NCI-H1930 (cell line): Measurements from ENCODE around the gene ABRACL.
"Not testable (repeated sequence)": the region's sequence is repeated elsewhere in the genome, so short reads cannot be mapped to it uniquely, and the experiment has no call there.

ENCODE experiments used
- DNase-seq, 2 experiments: peaks; one replicate each; lab custom pipeline; 2025; lab: John Stamatoyannopoulos, UW

Gene ABRACL

DNA sequence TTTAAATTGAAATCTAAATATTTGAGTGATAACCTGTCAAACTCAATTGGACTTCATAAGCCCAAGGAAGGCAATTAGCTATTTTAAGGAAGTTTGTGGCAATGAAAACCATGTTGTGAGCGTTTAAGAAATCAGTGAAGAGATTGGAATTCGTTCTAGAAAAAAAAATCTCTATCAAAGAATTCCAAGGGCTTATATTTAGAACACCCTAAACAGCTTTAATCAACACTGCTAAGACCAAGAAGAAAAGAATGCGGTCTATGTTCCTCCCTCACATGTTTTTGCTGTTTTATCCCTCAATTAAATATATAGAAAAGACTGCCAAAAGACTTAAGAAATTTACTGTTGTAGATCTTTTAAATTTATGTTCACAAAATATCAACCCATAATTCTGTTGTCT lies 16.6 kb upstream of the ABRACL start:
- no peak for DNase-seq

GRCh38 chr6:139013185-139013800 lies 15.3 kb upstream of the ABRACL start:
- DNase-seq: no peak

GRCh38 chr6:139014945-139015344 lies 13.6 kb upstream of the ABRACL start:
- DNase-seq: no peak

DNA sequence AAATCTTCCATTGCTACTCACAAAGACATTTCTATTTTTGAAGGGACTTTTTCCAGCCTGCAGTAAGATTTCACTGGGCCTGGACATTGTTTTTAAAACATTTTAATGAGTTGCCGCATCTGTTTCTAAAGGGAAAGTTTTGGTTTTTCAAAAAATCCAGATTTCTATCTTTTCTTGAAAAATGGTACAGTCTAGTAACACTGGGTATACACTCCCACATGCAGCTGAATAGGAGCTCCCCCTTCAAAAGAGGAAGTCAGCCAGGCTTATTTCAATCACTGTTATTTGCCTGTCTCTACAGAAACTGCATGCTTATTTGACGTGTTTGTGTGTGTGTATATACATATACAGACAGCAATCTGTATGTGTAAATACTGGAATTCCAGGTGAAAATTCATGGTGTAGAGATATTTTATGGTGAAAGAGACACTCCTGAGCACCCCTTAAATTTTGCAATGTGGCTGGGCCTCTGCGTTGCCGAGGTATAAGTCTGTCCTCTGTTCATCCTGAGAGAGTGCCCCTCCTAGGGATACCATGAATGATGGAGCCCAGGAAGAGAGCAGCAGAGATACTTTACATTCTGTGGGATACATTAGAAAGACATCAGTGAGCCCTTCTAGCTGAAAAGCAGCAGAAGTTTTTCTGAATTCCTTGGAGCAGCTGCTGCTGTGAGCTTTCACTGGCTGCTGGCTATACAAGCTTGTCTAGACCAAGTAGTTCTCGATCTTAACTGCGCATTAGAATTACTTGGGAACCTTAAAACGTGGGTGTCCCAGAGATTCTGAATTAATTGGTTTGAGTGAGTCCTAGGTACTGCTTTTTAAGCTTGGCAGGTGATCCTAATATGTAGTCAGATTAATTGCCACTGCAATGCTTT lies 12.0 kb upstream of the ABRACL start:
- no peak for DNase-seq

DNA sequence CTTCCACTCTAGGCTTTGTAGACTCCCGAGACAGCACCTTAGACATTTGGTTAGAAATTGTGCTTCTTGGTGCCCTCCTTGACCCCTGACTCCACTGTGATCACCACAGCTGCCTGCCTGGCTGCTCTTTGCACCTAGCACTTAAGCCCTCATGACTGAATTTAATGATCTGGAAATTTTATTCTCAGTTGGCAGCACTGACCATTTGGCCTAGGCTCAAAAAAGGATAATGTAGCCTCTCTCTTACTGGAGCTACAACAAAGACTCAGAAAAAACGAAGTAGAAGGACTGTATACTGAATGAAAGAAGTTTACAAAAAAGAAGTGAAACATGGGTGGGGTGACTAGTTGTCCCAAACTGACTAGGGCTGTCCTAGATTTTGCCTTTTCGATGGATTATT lies 11.3 kb upstream of the ABRACL start:
- no peak for DNase-seq

DNA sequence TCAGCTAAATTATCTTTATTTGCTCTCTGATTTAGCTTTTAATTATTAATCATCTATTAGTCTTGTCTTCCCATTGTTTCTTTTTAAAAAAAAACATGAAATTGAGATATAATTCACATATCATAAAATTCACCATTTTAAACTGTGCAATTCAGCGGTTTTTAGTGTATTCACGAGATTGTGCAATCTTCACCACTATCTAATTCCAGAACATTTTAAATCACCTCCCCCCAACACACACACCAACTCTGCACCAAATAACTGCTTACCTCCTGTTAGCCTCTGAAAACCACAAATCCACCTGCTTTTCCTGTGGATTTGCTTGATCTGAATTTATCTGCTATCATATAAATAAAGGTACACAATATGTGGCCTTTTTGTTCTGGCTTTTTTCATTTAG lies 8.8 kb upstream of the ABRACL start:
- no peak for DNase-seq

- DNase-seq: no peak
Observed at GRCh38 chr6:139020689-139021088, 7.9 kb upstream of the ABRACL start.

GRCh38 chr6:139025416-139025815 lies 3.1 kb upstream of the ABRACL start:
- not testable (repeated sequence) for DNase-seq

DNA sequence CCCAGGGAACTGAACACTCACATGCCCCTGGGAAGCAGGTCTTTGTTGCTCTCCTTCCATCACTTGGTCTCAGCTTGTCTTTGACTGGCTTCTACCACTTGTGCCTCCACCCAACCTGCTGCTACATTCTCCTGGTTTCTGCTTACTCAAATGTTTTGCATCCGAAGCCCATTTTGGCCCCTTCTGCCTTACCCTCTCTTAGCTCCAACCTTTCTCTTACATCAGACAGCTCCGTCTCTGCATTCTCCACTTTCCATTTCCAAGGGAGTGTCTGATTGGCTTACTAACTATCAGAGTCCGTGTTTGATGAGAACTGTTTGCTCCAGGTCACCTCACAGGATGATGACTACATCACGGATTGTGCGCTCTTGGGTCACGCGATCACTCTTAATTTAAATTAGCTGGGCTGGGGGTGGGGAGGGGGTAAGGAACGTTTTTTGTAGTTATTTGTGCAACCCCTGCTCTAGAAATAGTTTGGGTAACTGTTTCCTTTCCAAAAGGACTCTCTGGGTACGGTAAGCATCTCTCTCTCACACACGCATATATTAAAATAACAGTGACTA lies 844 bp upstream of the ABRACL start:
- DNase-seq: peak; percentile 27 to 50

DNA sequence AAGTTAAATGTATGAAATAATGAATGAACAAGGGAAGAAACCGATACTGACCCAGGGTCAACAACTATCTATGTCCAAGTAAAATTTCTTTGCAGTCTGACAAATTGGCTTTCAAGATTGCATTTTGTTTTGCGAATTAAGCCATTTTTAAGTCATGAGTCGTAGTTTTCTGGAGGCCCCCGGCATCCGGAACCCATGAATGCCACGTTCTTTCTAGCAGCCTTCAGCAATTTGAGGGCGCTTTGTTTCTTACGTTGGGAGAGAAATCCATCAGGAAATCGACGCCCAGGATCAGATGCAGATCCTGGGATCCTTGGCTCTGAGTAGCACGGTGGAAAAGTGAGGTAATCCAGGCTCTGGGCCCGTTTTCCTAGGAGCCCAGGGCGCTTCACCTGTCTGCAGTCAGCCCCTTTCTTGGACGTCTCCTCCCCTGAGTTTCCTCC lies 309 bp upstream of the ABRACL start:
- DNase-seq: peak in 1 of 2 experiments; percentile 31

DNA sequence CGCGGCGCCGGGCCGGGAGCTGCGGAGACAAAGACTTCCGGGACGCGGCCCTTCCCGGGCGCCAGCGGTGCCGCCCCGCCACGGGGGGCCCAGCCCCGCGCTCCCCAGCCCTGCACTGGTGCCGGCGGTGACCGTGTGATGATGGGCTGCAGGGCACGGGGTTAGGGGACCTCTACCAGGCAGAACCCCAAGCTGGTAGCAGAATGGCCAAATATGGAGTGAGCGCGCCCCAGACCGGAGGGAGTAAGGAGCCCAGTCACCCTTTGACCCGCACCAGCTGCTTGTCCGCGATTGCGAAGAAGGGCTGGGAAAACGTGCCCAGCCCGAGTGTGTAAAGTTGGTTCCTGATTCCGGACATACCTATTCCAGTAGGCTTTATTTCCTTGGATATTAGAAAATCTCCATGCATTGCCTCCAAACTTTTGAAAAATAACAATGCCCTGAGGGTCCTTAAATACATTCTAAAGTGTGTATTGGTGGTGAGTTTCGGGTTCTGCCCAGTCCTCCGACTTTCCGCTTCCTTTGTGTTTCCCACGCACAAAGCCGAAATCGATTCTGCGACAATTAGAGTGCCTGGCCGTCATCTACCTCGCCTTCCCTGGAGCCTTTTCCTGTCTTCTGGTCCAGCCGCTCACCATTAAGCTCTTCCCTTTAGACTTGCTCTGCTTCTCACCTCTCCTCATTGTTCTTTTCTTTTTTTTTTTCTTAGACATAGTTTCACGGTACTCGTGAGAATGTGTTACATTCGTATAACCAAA lies 1.1 kb downstream of the ABRACL start:
- DNase-seq: peak in 1 of 2 experiments; percentile 14

DNA sequence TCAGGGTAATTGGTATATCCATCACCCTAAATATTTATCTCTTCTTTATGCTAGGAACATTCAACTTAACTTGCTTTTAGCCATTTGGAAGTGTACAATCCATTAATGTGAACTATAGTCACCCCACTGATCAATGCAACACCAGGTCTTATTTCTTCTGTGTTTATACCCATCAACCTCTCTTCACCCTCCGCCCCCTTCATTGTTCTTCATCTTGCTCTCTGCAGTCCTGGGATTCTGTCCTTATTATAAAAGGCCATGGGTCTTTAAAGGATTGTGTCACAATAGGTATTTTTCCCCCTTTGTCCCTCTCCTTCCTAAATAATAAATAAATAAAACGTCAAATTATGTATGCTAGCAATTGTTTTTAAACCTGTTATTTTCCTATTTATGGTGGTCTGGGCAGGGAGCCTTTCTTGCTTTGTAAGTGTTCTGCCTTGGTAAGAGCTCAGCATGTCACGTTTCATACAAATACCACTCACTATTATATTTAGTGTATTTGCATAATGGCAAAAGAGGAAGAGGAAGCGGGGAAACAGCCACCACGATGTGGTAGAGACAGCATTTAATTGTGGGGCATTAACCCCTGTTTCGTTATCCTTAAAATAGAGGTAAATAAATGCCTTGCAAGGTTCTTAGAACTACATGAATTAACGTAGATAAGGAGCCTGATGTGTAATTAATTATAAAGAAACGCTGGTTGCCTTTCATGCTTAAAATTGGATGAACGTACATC lies 1.9 kb downstream of the ABRACL start:
- DNase-seq: no peak

DNA sequence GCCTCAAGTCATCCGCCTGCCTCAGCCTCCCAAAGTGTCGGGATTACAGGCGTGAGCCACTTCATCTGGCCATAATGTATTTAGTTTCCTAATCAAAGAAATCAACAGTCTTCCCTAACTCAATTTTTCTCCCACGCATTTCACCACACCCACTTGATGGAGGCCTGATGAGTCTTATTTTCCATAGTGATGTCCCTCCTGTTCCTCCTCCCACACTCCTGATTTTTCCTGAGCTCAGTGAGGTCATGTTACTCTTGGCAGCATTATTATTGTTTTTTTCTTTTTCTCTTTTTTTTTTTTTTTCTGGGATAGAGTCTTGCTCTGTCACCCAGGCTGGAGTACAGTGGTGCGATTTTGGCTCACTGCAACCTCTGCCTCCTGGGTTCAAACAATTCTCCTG lies 8.9 kb downstream of the ABRACL start:
- no peak for DNase-seq

DNA sequence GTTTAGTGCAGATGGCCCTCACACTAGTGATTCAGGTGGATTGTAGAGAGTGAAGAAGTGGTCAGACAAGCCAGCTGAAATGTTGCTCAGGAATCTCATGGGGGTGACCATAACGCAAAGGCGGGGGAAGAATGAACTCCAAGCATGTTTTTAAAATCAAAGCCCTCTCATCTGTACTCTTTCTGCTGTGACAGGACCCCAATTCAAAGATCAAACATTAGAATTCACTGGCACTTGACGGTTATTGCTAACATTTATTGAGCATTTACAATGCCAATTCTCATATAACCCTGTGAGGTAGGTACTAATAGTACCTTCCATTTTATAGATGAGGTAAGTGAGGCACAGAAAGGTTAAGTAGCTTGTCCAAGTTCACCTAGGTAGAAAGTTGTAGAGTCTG lies 15.7 kb downstream of the ABRACL start:
- DNase-seq: no peak

DNA sequence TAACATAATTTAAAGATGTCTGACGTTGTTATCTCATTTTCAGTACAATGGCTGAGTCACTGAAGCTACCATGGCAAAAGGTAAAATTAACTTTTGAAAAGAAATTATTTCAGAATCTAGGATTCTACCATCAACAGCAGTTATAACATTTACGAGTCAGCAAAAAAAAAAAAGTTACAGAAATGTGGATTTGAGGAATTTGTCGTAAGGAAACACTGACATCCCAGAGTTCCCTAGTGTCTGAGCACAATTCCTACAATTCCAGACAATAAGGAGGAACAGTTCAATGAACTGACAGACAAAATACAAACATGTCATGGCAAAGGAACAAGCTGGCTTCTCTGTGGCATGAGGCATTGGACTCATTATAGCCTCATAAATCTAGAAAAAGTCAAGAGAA lies 19.1 kb downstream of the ABRACL start:
- DNase-seq: no peak

- not testable (repeated sequence) for DNase-seq
Observed at GRCh38 chr6:139048912-139049311, 20.4 kb downstream of the ABRACL start.

DNA sequence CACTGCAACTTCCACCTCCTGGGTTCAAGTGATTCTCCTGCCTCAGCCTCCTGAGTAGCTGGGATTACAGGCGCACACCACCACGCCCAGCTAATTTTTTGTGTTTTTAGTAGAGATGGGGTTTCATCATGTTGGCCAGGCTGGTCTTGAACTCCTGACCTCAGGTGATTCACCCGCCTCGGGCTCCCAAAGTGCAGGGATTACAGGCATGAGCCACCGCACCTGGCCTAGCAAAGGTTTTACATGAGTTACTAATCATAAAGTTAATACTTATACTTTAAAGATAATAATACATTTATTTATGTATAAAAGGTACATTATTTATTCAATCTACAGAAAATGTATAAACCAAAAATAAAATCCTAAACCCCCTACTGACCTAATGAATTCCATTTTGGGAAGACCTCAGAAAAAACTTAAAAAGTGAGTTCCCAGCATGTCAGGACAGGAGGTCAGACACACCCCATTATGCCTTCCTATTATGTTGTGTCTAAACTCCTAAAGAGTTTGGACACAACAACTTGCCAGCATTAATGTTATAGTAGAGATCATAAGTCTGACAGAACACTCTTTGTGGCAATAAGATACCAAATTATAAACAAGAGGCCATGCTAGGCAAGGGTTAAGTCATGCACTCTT lies 21.7 kb downstream of the ABRACL start:
- not testable (repeated sequence) for DNase-seq

- no peak for DNase-seq
Observed at GRCh38 chr6:139050770-139051313, 22.3 kb downstream of the ABRACL start.

GRCh38 chr6:139051396-139052060 lies 23.0 kb downstream of the ABRACL start:
- DNase-seq: no peak

DNA sequence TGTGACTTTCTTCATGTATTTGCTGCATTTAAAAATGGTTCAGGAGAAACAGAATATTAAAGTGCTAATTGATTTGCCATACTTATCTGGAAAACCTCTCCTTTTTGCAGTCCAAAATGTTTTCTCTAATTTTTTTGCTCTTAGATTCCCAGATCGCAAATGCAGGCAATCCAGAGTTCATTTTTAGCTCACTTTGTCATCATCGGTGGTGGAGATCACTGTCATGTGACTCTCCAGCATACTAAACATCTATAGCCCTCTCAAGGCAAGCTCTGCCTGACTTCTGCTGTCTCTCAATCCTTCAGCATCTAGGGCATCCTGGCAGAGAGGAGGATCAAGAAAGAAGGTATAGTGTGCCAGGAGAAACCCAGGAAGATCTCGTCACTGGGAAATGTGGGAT lies 24.8 kb downstream of the ABRACL start:
- DNase-seq: no peak
